ENCODE results near the gene ZBED3. TPM values are rescaled to one million over a fixed set of nuclear protein-coding genes. Genes with fewer than 3 reads are reported as not detected.

The ZBED3 gene
- total and polyA plus RNA-seq, 5 experiments from 2014 or later, result 2.6 to 10.5 (median 8.4) TPM

DNA sequence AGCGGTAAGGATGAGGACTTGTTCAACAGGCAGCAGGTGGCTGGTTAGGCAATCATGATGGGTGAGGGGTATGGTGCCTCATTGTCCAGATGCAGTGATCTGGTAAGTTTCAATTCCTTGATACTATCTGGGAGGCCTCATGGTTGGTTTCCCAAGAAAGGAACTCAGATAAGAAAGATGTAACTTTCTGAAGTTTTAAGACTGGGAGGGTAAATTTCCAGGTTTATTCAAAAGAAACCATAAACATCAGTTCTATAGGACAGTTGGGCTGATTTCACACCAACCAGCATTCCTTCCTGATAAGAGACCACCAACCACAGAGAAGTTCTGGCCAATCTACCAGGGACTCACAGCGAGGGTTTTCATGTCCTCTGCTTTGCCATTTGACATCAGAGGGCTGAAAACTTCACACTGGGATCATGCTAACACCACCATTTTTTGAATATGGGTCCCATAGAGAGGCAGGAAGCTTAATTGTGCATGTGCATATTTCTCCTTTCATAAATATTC lies 57.7 kb downstream of the ZBED3 start:
- Mint-ChIP-seq H3K36me3 (peaks cover 2 to 16% (median 12%) of the 10 kb centered on the region in 3 donors), H3K27me3 (peaks cover 0 to 4% (median 0%) of the 10 kb centered on the region in 5 donors), H3K4me1 (peaks cover 3 to 42% (median 41%) of the 10 kb centered on the region in 4 donors), H3K4me3 (peak overlapping the region; percentile 87 to 98 (median 94)), H3K27ac (peak overlapping the region; percentile 80 to 97 (median 95)), H3K9me3 (peaks cover 0 to 28% (median 15%) of the 10 kb centered on the region in 9 donors)
- POLR2A ChIA-PET, result interaction anchor here (1.0 to 1.9 kb wide), 5 partner anchors 48 to 463 kb away, joined by 3 to 17 read pairs (median 5); partner anchors contain the start of genes WDR41 and ZBED3
- DNase-seq (peak in 1 of 10 donors; percentile 3), ATAC-seq (no peak)

DNA sequence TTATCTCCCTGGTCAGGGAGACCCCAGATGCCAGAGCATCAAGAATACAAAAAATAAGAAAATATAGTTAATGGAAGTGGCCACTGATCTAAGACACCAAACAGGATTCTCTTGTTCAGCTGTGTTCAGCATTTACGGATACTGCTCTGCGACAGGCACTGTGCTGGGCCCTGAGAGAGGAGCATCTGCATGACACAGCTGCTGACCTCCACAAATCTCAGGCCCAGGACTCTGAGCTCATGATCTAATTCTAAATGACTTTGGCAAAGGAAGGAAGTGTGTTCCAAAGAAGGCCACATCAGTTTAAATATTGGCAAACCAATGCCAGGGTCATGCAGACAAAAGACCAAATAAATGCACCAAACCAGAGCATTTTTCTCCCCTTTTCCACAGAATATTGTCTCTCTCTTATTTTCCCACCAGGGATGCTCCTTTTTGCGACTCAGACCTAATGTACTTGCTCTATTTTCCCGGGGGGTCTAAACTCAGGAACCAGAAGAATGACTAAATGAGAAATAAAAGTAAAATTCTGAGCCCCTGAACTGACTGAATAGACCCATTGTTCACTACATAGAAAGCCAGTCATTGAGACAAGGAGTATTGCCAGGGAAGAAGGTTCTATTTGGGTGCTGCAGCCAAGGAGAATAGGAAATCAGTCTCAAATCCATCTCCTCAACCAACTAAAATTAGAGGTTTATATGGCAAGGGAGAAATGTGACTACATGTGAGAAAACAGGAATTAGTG lies 58.3 kb downstream of the ZBED3 start:
- no peak for DNase-seq
- POLR2A ChIA-PET, result no interaction called here
- Mint-ChIP-seq H3K27ac (peak overlapping the region in 8 of 10 donors; percentile 34 to 97 (median 93)), H3K36me3 (peaks cover 0 to 16% (median 12%) of the 10 kb centered on the region in 3 donors), H3K4me3 (peak overlapping the region in 9 of 10 donors; percentile 41 to 97 (median 54)), H3K4me1 (peaks cover 3 to 39% (median 37%) of the 10 kb centered on the region in 4 donors), H3K27me3 (peaks cover 0 to 4% (median 0%) of the 10 kb centered on the region in 5 donors), H3K9me3 (peaks cover 0 to 28% (median 15%) of the 10 kb centered on the region in 9 donors)
- ATAC-seq, result no peak

DNA sequence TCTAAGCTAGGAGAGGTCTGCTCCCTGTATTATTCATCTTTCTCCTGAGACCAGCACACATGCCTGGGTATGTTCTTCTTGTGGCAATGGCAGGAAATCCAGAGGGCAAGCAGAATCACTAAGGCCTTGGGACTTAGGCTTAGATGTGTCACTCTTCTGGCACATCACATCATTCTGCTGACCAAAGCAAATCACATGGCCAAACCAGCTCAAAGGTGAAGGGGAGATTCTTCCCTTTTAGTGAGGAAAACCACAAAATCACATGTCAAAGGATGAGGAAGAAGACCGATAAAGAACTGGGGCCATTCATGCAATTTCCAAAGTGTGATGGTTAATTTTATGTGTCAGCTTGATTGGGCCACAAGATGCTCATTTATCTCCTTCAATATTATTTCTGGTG lies 62.6 kb downstream of the ZBED3 start:
- no peak for ATAC-seq
- Mint-ChIP-seq H3K4me3 (no peak overlapping the region), H3K27ac (no peak overlapping the region), H3K36me3 (peaks cover 0 to 13% (median 11%) of the 10 kb centered on the region in 3 donors), H3K9me3 (peaks cover 0 to 19% (median 11%) of the 10 kb centered on the region in 9 donors), H3K4me1 (peaks cover 0 to 7% (median 3%) of the 10 kb centered on the region in 4 donors), H3K27me3 (peaks cover 3 to 29% (median 17%) of the 10 kb centered on the region in 5 donors)
- DNase-seq, result no peak
- POLR2A ChIA-PET, result no interaction called here

DNA sequence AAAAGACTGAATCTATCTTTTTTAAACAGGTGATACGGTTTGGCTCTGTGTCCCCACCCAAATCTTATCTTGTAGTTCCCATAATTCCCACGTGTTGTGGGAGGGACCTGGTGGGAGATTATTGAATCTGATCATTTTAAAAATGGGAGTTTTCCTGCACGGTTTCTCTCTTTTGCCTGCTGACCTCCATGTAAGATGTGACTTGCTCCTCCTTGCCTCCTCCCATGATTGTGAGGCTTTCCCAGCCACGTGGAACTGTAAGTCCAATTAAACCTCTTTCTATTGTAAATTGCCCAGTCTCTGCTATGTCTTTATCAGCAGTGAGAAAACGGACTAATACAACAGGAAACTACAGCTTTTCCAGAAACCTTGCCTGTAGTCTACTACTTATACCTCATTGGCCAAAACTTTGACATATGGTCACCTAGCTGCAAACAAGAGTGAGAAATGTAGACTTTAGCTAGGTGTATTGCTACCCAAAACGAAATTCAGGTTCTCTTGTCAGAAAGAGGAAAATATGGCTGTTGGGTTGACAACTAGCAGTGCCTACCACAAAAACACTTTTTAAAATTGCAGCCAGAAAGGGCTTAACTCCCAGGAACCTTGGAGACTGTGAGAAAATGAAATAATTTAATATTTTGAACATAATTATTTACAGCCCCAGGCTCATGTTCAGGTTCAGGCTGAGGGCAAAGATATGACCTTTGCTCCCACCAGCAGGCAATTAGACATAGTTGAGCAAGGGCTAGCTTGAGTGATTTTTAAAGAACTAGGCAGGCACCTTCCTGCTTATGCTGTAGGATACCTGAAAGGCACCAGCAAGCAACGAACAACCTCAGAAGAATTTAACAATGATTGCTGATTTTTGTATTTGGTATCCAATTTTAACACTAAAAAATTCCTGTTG lies 64.3 kb downstream of the ZBED3 start:
- Mint-ChIP-seq H3K4me3 (no peak overlapping the region), H3K36me3 (peaks cover 0 to 7% (median 0%) of the 10 kb centered on the region in 3 donors), H3K4me1 (no peaks in the 10 kb centered on the region), H3K27me3 (peaks cover 10 to 34% (median 27%) of the 10 kb centered on the region in 5 donors), H3K9me3 (peaks cover 0 to 2% (median 0%) of the 10 kb centered on the region in 9 donors), H3K27ac (no peak overlapping the region)
- DNase-seq (no peak), ATAC-seq (no peak)
- POLR2A ChIA-PET, result no interaction called here

Other genes starting within 250 kb of the ZBED3 start
- gene S100Z, start 237.3 kb downstream of the ZBED3 start, total RNA-seq, result not detected
- not detected for gene S100Z, start 237.3 kb downstream of the ZBED3 start, polyA plus RNA-seq
- not detected for gene CRHBP, start 134.2 kb downstream of the ZBED3 start, total RNA-seq
- not detected for gene CRHBP, start 134.2 kb downstream of the ZBED3 start, polyA plus RNA-seq
- 10 to 100 TPM; 29.8 to 30.8 TPM for gene AGGF1, start 56.9 kb downstream of the ZBED3 start, total RNA-seq
- 10 to 100 TPM; 24.4 to 35.9 (median 28.9) TPM for gene AGGF1, start 56.9 kb downstream of the ZBED3 start, polyA plus RNA-seq
- gene PDE8B, start 123.4 kb upstream of the ZBED3 start, total RNA-seq, result under 1 TPM in 1 of 2 experiments, not detected in 1; 0.52 TPM
- under 1 TPM; 0.03 to 0.16 (median 0.08) TPM for gene PDE8B, start 123.4 kb upstream of the ZBED3 start, polyA plus RNA-seq